Measurements from ENCODE around the gene CS.
"Not testable (repeated sequence)": the region's sequence is repeated elsewhere in the genome, so short reads cannot be mapped to it uniquely, and the experiment has no call there.

Gene CS

GRCh38 chr12:56299853-56300643, at the start of gene CS:
TSS of gene CS (minus strand) at chr12:56300330. CDS start at chr12:56300201, 129 bp downstream.
- peak; percentile 90 for DNase-seq

- no peak for DNase-seq
Measured at GRCh38 chr12:56348776-56349175, 48.6 kb upstream of the CS start.

GRCh38 chr12:56347255-56347654, 47.1 kb upstream of the CS start:
- not testable (repeated sequence) for DNase-seq

- no peak for DNase-seq
Measured at GRCh38 chr12:56346675-56347074, 46.5 kb upstream of the CS start.

GRCh38 chr12:56342290-56342689, 42.2 kb upstream of the CS start:
- not testable (repeated sequence) for DNase-seq

- no peak for DNase-seq
Measured at GRCh38 chr12:56341616-56342015, 41.5 kb upstream of the CS start.

- no peak for DNase-seq
Measured at GRCh38 chr12:56339158-56339422, 39.0 kb upstream of the CS start.

GRCh38 chr12:56338308-56339157, 38.4 kb upstream of the CS start, which contains the start of gene IL23A:
TSS of gene IL23A (plus strand) at chr12:56338884. CDS start at chr12:56339045, 161 bp downstream.
- no peak for DNase-seq

GRCh38 chr12:56337753-56338251, 37.7 kb upstream of the CS start:
- DNase-seq = no peak

GRCh38 chr12:56336361-56337167, 36.4 kb upstream of the CS start:
- no peak for DNase-seq

GRCh38 chr12:56335527-56335926, 35.4 kb upstream of the CS start:
- not testable (repeated sequence) for DNase-seq

- no peak for DNase-seq
Measured at GRCh38 chr12:56334490-56334793, 34.3 kb upstream of the CS start.

- DNase-seq = peak; percentile 90
Measured at GRCh38 chr12:56333679-56334489, 33.8 kb upstream of the CS start, which contains the start of gene PAN2. TSS of gene PAN2 (minus strand) at chr12:56334000. CDS start at chr12:56333094, 906 bp downstream.

- no peak for DNase-seq
Measured at GRCh38 chr12:56333197-56333678, 33.1 kb upstream of the CS start.

GRCh38 chr12:56332512-56333196, 32.5 kb upstream of the CS start:
- DNase-seq = no peak

- DNase-seq = no peak
Measured at GRCh38 chr12:56330936-56331490, 30.9 kb upstream of the CS start.

GRCh38 chr12:56326533-56326932, 26.4 kb upstream of the CS start:
- no peak for DNase-seq

GRCh38 chr12:56326126-56326525, 26.0 kb upstream of the CS start:
- DNase-seq = no peak

GRCh38 chr12:56324206-56324605, 24.1 kb upstream of the CS start:
- no peak for DNase-seq

- DNase-seq = not testable (repeated sequence)
Measured at GRCh38 chr12:56321610-56322009, 21.5 kb upstream of the CS start.

GRCh38 chr12:56321027-56321426, 20.9 kb upstream of the CS start:
- DNase-seq = no peak
